Lower lobe of right lung (tissue), 2 donors: Measurements from ENCODE around the gene USP38. TPM values are rescaled to one million over a fixed set of nuclear protein-coding genes. Genes with fewer than 3 reads are reported as not detected.

Source experiments
- ATAC-seq, 2 donors: fragments of 200-7000 bp; cut with Tn5 transposase; one replicate each; pipeline ENCODE4 v1.9.1; 2020 to 2022; ENCODE audit warnings: mild to moderate bottlenecking in 2 of 2, moderate library complexity in 2 of 2
- DNase-seq: peaks from one replicate; pipeline ENCODE4 v3.0.0-alpha.2; 2020
- H3K27ac ChIP-seq: fragments of 200-600 bp; one replicate; pipeline ENCODE4 v1.8.0; 2022
- H3K27me3 ChIP-seq: fragments of 200-600 bp; one replicate; pipeline ENCODE4 v1.8.0; 2022; ENCODE audit warnings: low read depth
- H3K36me3 ChIP-seq: fragments of 200-600 bp; one replicate; pipeline ENCODE4 v1.8.0; 2022; ENCODE audit warnings: mild to moderate bottlenecking
- H3K4me1 ChIP-seq: fragments of 200-600 bp; one replicate; pipeline ENCODE4 v1.8.0; 2022
- H3K4me3 ChIP-seq: fragments of 200-600 bp; one replicate; pipeline ENCODE4 v1.8.0; 2022; ENCODE audit warnings: mild to moderate bottlenecking
- H3K9me3 ChIP-seq: fragments of 200-600 bp; one replicate; pipeline ENCODE4 v1.8.0; 2022
- intact Hi-C: fragments of 100-400 bp; cut with DNase I; formaldehyde crosslinking; loops from one replicate; pipeline ENCODE4 v1.11.0; 2022
- total RNA-seq: library from RNA; stranded (reverse); fragmentation: NEBNext Ultra II Directional; extraction: Animal tissue kit (Norgen Biotek cat#: 25700); gene quantifications from one replicate; pipeline ENCODE4 v1.2.1, GENCODE V29; 2021
- TF ChIP-seq, protein P1 (sequence below): fragments of 200-600 bp; IDR thresholded peaks from one replicate; pipeline ENCODE4 v1.8.0; 2022; ENCODE audit warnings: antibody characterized with exemption, mild to moderate bottlenecking
- donor health status: DM: no; HTN: yes; CAD: no; lungs with severe emphysema.

Gene USP38
- total RNA-seq, 1 donor from 2014 or later, result 25.6 TPM

- TF ChIP-seq, protein P1, sequence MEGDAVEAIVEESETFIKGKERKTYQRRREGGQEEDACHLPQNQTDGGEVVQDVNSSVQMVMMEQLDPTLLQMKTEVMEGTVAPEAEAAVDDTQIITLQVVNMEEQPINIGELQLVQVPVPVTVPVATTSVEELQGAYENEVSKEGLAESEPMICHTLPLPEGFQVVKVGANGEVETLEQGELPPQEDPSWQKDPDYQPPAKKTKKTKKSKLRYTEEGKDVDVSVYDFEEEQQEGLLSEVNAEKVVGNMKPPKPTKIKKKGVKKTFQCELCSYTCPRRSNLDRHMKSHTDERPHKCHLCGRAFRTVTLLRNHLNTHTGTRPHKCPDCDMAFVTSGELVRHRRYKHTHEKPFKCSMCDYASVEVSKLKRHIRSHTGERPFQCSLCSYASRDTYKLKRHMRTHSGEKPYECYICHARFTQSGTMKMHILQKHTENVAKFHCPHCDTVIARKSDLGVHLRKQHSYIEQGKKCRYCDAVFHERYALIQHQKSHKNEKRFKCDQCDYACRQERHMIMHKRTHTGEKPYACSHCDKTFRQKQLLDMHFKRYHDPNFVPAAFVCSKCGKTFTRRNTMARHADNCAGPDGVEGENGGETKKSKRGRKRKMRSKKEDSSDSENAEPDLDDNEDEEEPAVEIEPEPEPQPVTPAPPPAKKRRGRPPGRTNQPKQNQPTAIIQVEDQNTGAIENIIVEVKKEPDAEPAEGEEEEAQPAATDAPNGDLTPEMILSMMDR, result no peak
- Histone ChIP-seq H3K4me3 (no peak overlapping the region), H3K27me3 (no peaks in the 10 kb centered on the region), H3K27ac (no peak overlapping the region), H3K9me3 (no peaks in the 10 kb centered on the region), H3K36me3 (no peaks in the 10 kb centered on the region), H3K4me1 (no peaks in the 10 kb centered on the region)
- no peak for ATAC-seq
- intact Hi-C loops, result no loop called here
- no peak for DNase-seq
These were observed 64.1 kb downstream of the USP38 start for GRCh38 chr4:143248827-143249226.

DNA sequence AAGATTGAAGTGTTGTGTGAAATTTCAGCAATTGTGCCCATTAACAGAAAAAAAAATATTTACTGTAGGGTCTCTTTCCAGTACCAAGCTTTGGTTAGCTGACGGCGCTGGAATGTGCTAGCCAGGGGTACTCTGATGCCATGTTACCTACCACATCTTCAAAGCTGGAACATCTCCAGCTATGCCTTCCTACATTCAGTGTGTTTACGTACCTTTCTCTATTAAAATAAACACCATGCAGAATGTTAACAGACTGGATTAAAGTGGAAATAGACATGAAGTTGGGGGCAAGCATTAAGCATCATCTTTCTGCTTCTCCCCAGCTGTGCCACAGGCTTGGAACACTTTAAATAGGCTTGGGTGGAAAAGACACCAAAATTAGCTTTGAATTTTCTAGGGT is 65.9 kb downstream of the USP38 start:
- no peaks in the 10 kb centered on the region for H3K36me3 ChIP-seq
- intact Hi-C loops, result no loop called here
- no peaks in the 10 kb centered on the region for H3K9me3 ChIP-seq
- no peak overlapping the region for H3K27ac ChIP-seq
- DNase-seq (no peak), ATAC-seq (no peak)
- no peak overlapping the region for H3K4me3 ChIP-seq
- no peaks in the 10 kb centered on the region for H3K4me1 ChIP-seq
- no peaks in the 10 kb centered on the region for H3K27me3 ChIP-seq
- TF ChIP-seq, protein P1, result no peak

DNA sequence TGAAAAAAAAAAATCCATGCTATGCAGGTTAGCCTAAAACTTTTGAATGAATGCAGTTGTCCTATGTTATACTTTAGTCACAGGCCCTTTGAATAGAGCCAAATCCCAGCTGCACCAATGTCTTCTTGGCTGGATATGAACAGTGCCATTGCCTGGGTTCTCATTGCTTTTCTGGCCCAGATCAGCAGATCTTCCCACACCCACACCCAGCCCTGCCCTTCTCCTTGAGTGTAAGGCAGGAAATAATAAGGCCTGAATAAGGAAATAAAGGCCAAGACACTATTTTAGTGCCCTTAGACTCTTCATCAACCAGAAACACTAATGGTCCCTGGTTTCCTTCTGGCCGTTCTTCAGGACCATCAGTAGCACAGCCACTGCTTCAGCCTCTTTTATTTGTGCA is 66.6 kb downstream of the USP38 start:
- Histone ChIP-seq H3K4me3 (no peak overlapping the region), H3K36me3 (no peaks in the 10 kb centered on the region), H3K27ac (no peak overlapping the region), H3K4me1 (no peaks in the 10 kb centered on the region), H3K27me3 (no peaks in the 10 kb centered on the region), H3K9me3 (no peaks in the 10 kb centered on the region)
- intact Hi-C loops, result no loop called here
- DNase-seq (no peak), ATAC-seq (no peak)
- TF ChIP-seq, protein P1, result no peak

- ATAC-seq (no peak), DNase-seq (no peak)
- no peak overlapping the region for H3K27ac ChIP-seq
- no peaks in the 10 kb centered on the region for H3K27me3 ChIP-seq
- intact Hi-C loops, result no loop called here
- no peaks in the 10 kb centered on the region for H3K36me3 ChIP-seq
- H3K4me3 ChIP-seq, result no peak overlapping the region
- no peaks in the 10 kb centered on the region for H3K9me3 ChIP-seq
- no peaks in the 10 kb centered on the region for H3K4me1 ChIP-seq
- TF ChIP-seq, protein P1, result no peak
These were observed 67.1 kb downstream of the USP38 start for GRCh38 chr4:143251779-143252178.

DNA sequence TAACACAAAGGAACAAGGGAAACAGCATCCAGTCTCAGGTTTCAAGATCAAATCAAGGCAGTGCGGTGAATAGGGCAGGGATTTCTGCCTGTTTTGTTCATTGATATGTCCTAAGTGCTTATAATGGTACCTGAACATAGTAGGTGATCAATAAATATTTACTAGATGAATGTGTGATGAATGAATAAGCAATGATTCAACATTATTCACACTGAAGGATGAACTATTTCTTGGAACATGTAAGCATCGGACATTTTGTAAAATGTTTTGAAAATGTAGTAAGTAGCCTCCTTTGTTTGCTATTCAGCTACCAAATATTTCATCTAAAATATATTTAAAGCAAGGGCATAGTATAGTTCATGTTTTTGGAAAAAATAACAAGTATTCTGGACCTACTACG is 67.8 kb downstream of the USP38 start:
- no peak for ATAC-seq
- TF ChIP-seq, protein P1, result no peak
- H3K9me3 ChIP-seq, result no peaks in the 10 kb centered on the region
- no peaks in the 10 kb centered on the region for H3K36me3 ChIP-seq
- H3K4me1 ChIP-seq, result no peaks in the 10 kb centered on the region
- intact Hi-C loops, result no loop called here
- no peak overlapping the region for H3K27ac ChIP-seq
- H3K4me3 ChIP-seq, result no peak overlapping the region
- DNase-seq, result no peak
- no peaks in the 10 kb centered on the region for H3K27me3 ChIP-seq

- ATAC-seq, result no peak
- H3K4me3 ChIP-seq, result no peak overlapping the region
- TF ChIP-seq, protein P1, result no peak
- no peaks in the 10 kb centered on the region for H3K27me3 ChIP-seq
- H3K27ac ChIP-seq, result no peak overlapping the region
- no peaks in the 10 kb centered on the region for H3K4me1 ChIP-seq
- H3K36me3 ChIP-seq, result no peaks in the 10 kb centered on the region
- no peak for DNase-seq
- H3K9me3 ChIP-seq, result no peaks in the 10 kb centered on the region
- intact Hi-C loops, result no loop called here
These were observed 68.4 kb downstream of the USP38 start for GRCh38 chr4:143253166-143253565.
